ENCODE measurements around the gene PAQR8.

PAQR8 gene

DNA sequence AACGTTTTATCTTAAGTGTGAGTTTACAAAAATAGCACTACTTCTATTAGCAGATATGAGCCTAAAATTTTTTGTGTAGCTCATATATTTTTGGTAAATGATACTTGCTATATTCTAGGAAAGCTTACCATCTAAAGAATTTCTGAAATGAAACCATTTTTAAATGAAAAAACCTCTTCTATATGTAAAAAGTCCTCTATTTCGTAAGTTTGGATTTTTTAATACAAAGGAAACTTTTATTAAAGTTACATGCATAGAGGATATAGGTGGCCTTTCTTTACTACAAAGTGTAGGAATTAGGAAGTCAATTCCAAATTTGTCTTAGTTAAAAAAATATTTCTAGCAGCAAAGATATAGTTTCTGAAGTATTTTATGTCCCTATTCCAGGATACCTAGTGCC is 77.0 kb downstream of the PAQR8 start:
- H3K4me3 ChIP-seq (ENCODE audit: low read depth in 1 of 2, low read length in 2 of 2) = no peak overlapping the region
- no peaks in the 10 kb centered on the region for H3K9me3 ChIP-seq (ENCODE audit: control insufficient read depth in 1 of 2, low read length in 2 of 2)
- no peak overlapping the region for H3K27ac ChIP-seq (ENCODE audit: low read depth, low read length)
- no peaks in the 10 kb centered on the region for H3K36me3 ChIP-seq (ENCODE audit: control insufficient read depth in 1 of 2, insufficient read depth in 2 of 2, low read length in 2 of 2)
- H3K27me3 ChIP-seq (ENCODE audit: control insufficient read depth in 1 of 2, insufficient read depth in 2 of 2, low read length in 2 of 2) = no peaks in the 10 kb centered on the region
- H3K9ac ChIP-seq (ENCODE audit: low read depth in 1 of 2, low read length in 2 of 2) = no peak overlapping the region
- H3K4me1 ChIP-seq (ENCODE audit: control insufficient read depth in 1 of 2, insufficient read depth in 2 of 2, low read length in 2 of 2) = no peaks in the 10 kb centered on the region

DNA sequence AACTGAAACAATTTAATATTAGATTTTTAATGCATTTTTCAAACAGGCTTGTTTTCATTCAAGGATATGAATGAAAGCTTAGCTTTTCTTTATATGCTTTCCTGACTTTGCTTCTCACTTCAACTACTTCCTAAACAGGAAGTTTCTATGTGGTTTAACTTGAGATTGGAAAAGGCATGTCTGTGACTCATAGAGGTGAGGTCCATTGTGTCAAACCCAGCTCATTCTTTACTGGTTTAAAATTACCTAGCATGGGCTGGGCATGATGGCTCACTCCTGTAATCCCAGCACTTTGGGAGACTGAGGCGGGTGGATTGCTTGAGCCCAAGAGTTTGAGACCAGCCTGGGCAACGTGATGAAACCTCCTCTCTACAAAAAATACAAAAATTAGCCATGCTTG is 92.6 kb downstream of the PAQR8 start:
- Histone ChIP-seq H3K4me1 (ENCODE audit: control insufficient read depth in 1 of 2, insufficient read depth in 2 of 2, low read length in 2 of 2) (peaks cover 8 to 11% of the 10 kb centered on the region in 2 donors), H3K36me3 (ENCODE audit: control insufficient read depth in 1 of 2, insufficient read depth in 2 of 2, low read length in 2 of 2) (peaks cover 0 to 3% of the 10 kb centered on the region in 2 donors), H3K27ac (ENCODE audit: low read depth, low read length) (no peak overlapping the region), H3K27me3 (ENCODE audit: control insufficient read depth in 1 of 2, insufficient read depth in 2 of 2, low read length in 2 of 2) (no peaks in the 10 kb centered on the region), H3K9me3 (ENCODE audit: control insufficient read depth in 1 of 2, low read length in 2 of 2) (peaks cover 0 to 8% of the 10 kb centered on the region in 2 donors), H3K9ac (ENCODE audit: low read depth in 1 of 2, low read length in 2 of 2) (no peak overlapping the region), H3K4me3 (ENCODE audit: low read depth in 1 of 2, low read length in 2 of 2) (no peak overlapping the region)

DNA sequence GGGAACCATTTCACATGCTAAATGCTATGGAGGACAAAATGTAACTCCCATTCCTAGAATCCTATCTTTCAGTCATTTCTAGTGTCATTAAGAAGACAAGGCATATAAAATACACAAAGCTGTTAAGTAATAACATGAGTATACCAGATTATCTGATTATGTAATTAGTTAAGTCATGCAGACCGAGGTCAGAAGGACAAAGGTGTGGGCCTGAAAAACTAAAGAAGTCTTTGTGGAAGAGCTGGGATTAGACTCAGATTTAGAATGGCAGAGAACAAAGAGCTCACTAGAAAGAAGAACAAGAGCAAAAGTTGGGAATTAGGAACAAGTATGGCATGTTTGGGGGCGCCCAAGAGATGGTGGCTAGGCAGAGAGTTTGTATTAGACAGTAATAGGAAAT is 95.1 kb downstream of the PAQR8 start:
- Histone ChIP-seq H3K4me1 (ENCODE audit: control insufficient read depth in 1 of 2, insufficient read depth in 2 of 2, low read length in 2 of 2) (peaks cover 8 to 11% of the 10 kb centered on the region in 2 donors), H3K36me3 (ENCODE audit: control insufficient read depth in 1 of 2, insufficient read depth in 2 of 2, low read length in 2 of 2) (peaks cover 0 to 3% of the 10 kb centered on the region in 2 donors), H3K27ac (ENCODE audit: low read depth, low read length) (no peak overlapping the region), H3K27me3 (ENCODE audit: control insufficient read depth in 1 of 2, insufficient read depth in 2 of 2, low read length in 2 of 2) (no peaks in the 10 kb centered on the region), H3K9me3 (ENCODE audit: control insufficient read depth in 1 of 2, low read length in 2 of 2) (peaks cover 2 to 3% of the 10 kb centered on the region in 2 donors), H3K9ac (ENCODE audit: low read depth in 1 of 2, low read length in 2 of 2) (no peak overlapping the region), H3K4me3 (ENCODE audit: low read depth in 1 of 2, low read length in 2 of 2) (no peak overlapping the region)
